M059J (cell line): Measurements from ENCODE around the gene MLLT1. TPM values are rescaled to one million over a fixed set of nuclear protein-coding genes. Genes with fewer than 3 reads are reported as not detected.
A peak's percentile ranks its signal among the peaks of the same experiment; 100 is the strongest.

Experiments used
- DNase-seq: peaks from one replicate; pipeline ENCODE4 v3.0.0-alpha.2; 2012; ENCODE audit warnings: low read depth
- total RNA-seq: library from RNA; depleted of rRNA; stranded (reverse); fragments of >200 nt; shearing (Covaris generic); gene quantifications from 2 replicates; pipeline ENCODE4 v1.2.3, GENCODE V29; 2014

Gene MLLT1
- total RNA-seq, 1 experiment from 2014 or later, result 22.6 TPM

DNA sequence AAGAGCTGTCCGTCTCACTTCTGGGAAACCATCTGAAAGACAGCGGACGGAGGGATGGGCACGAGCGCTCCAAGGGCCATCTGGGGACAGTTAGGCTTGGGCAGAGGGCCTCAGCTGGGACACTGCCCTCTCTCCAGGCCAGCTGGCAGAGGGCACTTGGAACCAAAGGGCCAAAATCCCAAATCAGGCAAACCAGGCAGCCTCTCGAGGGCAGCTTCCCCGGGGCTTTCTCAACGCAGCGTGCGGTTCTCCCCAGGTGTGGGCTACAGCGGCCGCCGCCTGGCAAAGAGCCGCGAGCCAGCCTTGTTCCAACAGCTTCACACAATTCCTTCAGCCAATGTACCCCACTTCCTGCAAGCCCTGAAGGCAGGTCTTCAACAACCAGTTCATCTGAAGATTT is 5.0 kb downstream of the MLLT1 start:
- DNase-seq, result peak; percentile 62

DNA sequence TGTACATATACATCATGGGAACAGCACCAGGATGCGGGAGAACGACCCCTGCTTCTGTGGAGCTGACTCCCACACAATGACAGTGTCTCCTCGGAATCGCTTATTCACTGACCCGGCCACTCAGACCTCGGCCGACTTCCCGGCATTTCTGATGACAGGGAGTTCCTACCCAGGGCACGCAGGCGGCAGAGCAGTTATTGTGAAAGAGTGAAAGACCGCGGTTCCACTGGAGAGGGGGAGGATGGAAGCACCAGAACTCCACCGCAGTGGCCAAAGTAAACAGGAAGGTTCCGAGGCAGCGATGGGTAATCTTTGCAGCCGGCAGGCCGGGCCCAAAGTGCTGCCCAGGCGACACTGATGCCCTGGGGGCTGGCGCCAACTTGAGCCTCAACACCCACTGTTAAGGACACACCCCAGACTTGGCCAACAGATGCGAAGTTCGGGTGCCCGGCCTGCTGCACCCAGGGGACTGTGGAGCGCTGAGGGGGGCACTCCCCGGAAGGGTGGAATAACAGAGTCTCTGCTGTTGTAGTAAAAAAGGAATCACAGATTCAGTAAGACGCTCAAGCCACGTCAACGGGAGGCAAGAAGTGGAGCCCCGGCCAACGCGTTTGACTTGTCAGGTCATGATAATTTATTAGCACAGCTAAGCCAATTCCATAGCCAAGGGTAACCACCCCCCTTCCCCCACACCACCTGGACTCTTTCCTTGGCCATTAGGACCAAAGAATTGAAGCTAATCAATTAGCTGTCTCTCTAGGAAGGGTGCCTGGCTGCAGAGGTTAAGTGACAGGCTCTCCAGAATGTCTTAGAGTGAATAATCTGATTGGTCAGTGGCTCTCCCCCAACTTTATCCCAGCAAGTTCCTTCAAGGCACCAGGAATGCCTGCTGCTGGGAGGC is 5.8 kb downstream of the MLLT1 start:
- peak; percentile 98 for DNase-seq

DNA sequence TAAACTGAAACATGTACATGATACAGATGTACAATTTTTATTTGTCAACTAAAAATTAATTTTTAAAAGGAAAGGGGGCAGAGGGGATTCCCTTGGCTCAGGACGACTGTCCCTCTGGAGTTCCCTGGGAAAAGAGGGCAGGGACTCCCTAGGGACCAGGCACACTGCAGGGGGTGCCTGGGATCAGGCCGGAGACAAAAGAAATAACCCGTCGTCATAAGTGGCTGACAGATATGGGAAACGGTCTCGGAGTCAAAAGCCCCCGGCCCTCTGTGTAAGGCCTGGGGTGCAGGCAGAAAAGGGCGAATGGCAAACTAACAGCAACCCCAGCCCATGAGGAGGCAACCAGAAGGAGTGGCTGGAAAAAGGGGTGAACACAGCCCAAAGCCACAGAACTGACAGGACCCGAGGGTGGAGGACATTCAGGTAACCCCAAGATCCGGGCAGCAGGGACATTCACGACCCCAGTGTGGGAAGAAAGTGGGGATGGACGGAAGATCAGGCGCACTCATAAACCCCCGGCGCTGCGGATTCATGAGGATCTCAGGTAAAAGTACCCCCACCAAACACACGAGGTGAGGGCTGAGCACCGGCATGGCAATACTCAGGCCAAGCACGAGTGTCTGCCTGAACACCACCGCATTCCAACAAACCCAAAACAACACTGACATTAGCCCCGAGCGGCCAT is 6.7 kb downstream of the MLLT1 start:
- no peak for DNase-seq

DNA sequence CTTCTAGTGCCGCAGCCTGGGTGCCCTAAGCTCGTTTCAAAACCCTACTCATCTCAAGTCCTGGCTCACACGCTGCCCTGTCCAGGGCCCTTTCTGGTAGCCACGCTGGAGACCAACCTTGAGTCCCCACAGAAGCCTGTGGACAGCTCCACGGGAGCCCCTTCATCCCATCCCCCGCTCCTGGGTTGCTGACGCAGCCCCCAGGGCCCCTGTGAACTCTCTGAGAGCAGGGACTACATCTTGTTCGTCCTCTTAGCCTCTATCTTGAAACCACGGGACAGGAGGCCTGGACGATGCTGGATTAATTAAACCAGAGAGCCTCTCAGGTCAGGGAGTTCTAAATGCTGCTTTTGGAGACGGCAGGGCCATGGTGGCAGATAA is 7.4 kb downstream of the MLLT1 start:
- no peak for DNase-seq

DNA sequence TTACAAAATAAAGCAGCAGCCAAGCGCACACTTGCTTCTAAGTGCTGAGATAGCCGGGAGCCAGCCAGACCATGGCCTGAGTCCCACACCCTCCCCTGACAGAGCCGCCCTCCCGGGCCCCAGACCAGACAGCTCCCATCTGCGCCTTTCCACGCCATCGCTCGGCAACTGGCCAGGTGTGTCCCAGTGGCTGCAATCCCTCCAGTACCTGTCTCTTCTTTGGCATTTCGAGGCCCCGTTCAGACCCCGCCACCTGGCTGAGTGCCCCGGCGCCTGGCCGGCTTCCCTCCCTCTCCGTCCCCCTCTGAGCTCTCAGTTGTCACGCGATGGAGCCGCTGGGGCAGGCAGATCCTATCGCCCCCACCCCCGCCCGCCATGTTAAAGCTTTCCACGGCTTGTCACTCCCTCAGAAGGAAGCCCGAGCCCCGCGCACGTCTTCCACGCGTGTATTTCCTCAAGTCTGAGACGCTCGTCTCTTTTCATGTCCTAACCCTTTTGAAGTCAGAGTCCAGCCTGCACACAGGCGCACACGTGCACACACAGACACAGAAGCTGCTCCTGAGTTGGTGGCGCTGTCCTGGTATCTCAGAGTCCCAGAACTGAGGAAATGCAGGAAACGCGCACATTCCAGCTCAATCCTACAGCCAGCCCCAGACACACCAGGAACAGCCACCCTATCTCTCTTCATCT is 7.9 kb downstream of the MLLT1 start:
- DNase-seq, result peak; percentile 84

DNA sequence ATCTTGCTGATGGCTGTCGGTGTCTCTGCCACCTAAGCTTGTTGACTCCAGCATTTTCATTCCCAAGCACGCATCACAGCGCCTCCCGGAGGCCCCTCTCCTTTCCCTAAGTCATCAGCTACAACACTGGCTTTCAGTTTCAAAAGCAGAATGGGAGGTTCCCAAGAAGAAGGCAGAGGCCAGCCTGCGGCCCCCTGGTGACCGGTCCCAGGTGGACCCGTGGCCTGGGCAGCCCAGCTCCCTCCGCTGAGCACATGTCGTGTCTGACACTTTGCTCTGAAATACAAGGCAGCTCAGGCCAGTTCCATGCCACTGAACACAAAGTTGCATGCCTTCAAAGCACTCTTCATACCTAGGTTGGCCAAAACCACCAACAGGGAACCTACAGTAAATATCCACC is 8.5 kb downstream of the MLLT1 start:
- peak; percentile 47 for DNase-seq

DNA sequence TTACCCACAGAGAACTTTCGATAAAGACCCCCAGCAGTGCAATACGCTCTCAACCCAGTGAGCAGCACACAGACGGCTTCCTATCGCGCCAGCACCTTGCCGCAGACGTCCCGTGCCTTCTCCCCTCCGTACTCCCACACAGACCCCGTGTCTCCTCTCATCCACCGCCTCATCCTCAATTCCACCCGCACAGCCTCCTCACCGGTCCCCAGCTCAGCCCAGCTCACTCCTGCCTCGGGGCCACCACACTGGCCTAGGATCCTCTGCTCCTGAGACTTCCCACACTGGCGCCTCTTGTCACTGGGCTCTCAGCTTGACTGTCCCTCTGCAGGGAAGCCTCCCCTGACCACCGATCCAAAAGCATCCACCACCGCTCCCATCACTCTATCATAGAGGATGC is 9.0 kb downstream of the MLLT1 start:
- DNase-seq, result no peak

DNA sequence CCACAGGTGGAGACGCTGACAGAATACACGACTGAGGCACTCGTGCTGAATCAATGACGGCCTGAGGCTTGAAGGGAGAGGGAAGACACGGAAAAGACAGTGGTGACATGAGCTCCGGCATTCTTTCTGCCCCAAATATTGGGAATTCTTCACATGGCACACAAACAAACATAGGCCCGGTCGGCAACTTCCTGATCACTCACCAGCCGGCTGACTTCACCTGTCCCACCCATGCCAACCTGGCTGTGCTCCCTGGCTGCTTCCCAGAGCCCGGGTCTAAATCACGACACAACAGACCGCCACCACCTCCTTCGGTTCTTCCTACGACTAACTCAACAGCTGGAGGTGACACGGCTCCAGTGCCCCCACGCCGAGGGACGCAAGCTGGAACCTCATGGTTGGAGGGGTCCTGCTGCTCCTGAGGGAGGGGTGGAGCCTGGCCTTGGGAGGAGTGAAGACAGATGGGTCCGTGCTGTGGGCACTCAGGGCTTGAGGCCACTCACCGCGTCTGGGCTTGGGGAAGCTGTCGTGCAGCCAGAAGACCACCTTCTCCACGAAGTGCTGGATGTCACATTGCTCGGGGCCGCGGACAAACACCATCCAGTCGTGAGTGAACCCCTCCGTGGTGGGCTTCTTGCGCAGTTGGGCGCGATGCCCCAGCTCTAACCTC is 9.6 kb downstream of the MLLT1 start:
- no peak for DNase-seq

DNA sequence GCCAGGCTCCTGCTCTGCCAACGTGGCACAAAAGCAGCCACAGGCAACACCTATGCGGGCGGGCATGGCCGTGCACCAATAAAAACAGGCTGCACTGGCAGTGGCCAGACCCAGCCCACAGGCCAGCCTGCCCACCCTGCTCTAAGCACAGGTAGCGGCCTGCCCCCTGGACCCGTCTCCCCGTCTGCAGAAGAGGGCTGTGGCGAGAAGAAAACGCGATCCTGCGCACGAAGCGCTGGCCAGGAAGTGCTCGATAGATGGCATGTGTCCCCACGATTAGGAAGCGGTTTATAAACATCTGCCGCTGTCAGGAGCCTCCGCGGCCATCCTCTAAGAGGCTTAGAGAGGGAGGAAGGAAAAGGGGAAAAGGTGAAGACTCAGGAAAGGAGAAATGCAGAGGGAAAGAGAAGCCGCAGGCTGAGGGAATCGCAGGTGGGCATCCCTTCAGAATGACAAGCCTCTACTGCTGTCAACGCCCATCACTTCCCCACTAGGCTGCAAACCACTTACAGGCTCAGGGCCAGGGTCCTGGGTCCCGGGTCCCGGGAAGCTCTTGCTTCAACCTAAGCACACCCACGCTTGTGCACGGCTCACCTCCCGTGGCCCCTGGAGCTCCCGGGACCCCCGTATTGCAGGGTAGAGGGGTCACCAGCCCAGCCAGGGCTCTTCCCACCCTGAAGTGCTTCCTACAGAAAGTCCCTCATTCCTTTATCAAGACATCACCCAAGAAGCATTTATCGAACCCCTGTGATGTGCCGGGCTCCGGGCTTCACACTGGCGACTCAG is 10.5 kb downstream of the MLLT1 start:
- DNase-seq, result no peak

DNA sequence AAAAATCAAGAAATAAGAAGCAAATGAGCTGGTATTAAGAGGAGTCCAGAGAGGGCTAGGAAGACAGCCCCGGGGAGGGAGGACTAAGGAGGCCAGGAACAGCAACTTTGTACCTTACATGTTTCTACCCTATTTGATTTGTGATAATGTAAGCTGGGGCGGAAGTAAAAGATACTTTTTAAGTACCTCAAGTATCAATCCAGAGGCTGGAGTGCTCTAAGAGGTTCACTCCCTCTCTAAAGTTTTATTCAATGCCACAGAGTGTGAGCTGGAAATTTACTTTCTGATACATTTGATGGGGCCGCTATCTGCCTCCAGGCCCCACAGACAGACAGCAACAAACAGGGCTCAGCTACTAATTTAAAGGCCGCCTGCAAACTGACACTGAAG is 11.4 kb downstream of the MLLT1 start:
- DNase-seq, result no peak

DNA sequence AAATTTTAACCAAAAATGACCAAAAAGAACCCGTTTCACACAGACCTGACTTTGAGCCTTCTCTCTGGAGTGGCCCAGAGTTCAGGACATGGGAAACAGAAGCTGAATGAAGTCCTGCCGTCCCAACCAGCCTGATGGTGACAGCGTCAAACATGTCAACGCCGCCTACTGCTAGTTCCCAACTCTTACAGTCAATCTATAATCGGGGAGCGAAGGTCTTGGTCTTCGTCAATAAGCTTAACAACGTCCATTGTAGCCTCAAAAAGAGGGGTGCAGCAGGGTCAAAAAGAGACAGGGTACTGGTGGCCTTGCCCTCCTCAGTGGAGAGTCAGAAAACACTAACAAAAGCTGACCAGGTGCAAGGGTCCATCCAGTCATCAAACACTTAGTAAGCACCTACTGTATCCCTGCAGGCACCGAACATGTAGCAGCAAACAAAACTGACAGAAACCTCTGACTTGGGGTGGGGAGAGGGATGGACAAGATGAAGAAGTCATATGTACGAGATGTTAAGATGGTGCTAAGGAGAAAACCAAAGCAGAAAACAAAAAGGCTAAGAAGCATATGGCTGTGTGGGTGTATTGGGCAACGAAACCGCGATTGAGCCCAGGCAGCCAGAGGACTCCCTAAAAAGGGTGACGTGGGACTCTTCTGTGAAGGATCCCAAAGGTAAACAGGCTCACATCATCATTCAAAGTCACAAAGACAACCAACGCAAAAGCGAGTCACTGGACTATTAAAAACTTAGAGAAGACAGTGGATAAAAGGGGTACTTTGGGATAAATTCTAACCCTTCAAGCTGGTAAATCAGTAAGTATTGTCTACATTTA is 12.0 kb downstream of the MLLT1 start:
- no peak for DNase-seq

DNA sequence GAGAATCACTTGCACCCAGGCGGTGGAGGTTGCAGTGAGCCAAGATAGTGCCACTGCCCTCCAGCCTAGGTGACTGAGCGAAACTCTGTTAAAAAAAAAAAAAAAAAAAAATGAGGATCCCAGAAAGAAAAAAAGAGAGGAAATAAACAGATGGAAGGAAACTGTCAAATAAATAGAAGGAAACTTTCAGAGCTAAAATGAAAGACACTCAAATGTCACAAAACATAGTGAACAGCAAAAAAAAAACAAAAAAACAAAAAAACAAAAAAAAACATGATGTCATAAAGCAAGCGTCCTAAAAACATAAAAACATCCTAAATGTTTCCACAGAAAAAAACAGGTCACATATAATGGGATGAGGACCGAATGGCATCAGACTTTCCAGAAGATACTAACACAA is 15.0 kb downstream of the MLLT1 start:
- DNase-seq, result no peak

DNA sequence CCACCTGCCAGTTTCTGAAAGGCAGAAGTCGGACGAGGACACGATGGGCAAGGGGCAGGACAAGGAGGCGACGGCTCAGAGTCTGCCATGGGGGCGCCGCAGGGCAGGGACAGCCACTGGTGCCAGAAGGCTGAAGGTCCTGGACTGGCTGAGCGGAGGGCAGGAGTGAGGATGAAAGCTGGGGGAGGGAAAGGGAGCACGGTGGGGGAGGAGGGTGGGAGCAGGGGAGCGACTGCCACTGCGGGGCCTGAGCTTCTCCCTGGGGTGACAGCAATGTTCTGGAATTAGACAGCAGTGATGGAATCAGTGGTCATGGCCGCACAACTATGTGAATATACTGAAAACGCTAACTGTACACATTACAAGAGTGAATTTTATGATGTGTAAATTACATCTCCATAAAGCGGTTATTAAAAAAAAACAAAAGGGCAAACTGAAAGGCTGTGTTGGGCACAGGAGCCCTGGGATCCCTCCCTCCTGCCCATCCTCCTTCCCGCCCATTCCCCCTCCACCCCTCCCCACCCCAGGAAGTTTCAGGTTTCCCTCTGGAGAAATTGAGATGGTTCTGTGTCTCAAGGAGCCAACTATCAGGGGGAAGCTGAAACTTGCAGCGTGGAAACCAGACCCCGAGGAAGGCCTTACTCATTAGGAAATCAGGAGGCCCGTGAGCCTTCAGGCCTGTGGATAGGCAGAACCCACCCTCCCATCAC is 15.9 kb downstream of the MLLT1 start:
- DNase-seq, result no peak

DNA sequence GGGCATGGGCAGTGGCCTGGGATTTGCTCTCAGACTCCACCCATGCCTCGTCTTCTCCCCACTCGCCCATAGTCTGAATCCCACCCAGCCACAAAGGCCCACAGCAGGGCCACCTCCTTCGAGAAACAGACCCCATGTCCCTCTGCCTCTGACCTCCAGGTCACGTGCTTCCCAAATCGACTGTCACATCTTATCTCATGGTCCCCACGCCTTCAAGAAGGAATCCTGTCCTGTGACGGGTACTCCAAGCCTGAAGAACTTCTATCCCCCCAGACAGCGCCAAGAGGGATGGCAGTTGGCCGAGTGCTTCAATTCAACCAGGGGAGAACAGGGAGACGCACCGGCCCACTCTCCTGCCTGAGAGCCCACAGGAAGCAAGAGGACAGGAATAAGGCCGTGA is 16.5 kb downstream of the MLLT1 start:
- no peak for DNase-seq

DNA sequence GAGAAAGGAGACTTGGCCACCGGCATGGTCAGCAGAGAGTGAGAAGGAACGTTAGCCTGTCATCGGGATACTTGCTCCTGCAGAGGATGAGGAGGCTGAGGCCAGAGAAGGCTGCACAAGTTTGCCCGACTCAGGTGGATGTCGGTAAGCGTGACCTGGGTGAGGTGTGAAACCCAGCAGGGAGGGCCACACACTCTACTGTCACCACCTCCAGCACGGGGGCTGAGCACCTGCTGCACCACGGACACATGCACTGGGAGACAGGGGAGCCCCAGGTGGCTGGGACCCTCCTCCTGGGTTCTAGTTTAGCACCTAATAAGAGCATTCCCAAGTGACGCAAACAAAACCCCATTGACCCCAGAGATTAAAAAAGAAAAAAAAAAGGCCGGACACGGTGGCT is 17.3 kb downstream of the MLLT1 start:
- DNase-seq, result no peak

DNA sequence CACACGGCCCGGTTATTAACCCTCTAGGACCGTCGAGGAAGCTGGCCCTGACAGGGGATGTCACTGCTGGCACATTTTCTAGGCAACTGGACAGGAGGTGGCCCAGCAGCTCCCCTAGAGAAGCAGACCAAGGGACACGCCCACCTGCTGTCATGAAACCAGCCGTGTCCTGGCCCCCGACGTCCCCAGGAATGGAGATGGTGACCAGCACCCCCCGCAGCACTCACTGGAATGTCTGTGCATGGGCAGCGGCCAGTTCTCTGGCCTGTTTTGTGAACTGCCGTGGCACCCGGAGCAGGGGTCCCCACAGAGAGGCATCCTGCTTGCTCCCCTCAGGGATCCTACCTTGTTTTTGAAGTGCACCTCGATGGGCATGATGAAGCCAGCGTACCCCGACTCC is 17.9 kb downstream of the MLLT1 start:
- DNase-seq, result no peak

DNA sequence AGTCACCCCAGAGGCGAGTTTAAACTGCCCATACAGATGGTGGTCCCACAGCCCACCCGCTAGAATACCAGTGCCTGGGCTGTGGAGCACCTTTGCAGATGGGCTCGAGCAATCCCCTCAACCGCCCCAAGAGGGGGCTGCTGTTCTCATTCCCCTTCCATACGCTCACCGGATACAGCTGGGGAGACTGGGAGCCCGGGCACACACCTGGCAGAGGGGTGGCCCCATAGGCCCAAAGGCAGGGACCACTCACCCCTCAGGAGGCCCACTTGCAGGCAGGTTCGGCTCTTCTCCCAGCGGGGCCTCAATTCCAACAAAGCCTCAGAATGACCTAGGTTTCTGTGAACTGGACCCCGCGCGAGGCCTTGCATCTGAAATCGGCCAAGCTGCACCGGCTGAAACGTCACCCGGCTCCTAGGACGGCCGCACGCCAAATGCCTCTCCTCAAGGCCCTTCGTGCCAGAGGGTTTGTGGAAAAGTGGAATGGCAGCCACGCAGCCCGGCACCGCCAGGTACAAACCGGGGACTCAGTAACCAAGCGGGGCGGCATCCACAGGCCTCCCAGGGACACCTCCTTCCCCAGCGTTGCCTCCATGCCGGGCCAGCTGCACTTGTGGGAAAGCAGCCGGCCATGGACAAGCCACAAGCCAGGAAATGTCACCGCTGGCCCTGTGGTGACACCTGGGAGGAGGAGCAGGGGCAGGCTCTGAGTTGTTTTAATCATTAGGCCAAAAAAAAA is 18.7 kb downstream of the MLLT1 start:
- peak; percentile 25 for DNase-seq

DNA sequence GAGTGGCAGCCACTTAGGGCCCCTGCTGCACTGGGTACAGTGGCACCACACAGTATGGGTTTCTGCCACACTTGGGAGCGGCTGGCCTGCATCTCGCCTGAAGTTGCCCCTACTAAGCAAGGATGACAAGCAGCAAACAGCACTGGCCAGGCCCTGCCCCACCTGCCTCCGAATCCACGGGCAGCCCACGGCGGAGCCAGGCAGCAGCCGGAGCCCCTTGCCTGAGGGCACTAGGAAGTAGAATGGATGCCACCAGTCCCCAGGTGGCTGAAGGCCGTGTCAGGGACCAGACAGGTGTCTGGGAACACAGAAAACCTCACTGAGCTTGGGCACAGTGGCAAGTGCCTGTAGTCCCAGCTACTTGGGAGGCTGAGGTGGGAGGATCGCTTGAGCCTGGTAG is 19.4 kb downstream of the MLLT1 start:
- no peak for DNase-seq

DNA sequence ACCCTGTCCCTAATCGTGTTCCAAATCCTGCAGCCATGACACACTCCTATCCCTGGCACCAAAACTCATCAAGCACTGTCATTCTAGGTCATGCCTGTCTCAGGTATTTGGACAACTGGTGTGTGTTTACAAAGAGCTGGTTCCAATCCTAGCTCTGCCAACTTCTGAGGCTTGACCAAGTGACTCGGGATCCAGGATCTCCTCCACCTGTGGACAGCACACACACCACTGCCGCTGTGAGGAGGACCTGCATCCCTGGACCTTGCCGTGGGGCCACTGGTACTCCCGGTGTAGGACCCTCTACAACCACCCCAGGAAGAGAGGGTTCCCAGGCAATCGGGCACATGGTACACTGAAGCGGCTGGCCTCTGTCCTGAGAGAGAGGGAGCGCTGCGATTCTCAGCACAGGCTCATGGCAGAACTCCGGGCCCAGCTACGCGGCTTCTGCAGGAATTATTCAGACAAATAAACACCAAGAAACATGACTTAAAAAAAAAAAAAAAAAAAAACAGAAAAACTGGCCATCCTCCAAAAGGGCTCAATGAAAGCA is 20.4 kb downstream of the MLLT1 start:
- DNase-seq, result no peak
